Left colon (tissue), 2 donors: ENCODE measurements around the gene ATP5MG. TPM values are rescaled to one million over a fixed set of nuclear protein-coding genes. Genes with fewer than 3 reads are reported as not detected.
"Not testable (repeated sequence)": the region's sequence is repeated elsewhere in the genome, so short reads cannot be mapped to it uniquely, and the experiment has no call there.

Source experiments
- ATAC-seq: fragments of 200-7000 bp; cut with Tn5 transposase; one replicate; pipeline ENCODE4 v1.9.1; 2020; ENCODE audit warnings: mild to moderate bottlenecking, moderate library complexity
- DNase-seq, 2 donors: peaks; one replicate each; pipeline ENCODE4 v3.0.0-alpha.2; 2020
- intact Hi-C, 2 donors: fragments of 100-400 bp; cut with DNase I in 1 of 2; cut with micrococcal nuclease in 1 of 2; formaldehyde crosslinking; loops; one replicate each; pipeline versions ENCODE4 v1.11.2 to v1.14.0; 2022; cut with DNase I, micrococcal nuclease
- total RNA-seq, 2 donors: library from RNA; stranded (reverse); fragmentation: NEBNext Ultra II Directional; extraction: Animal tissue kit (Norgen Biotek cat#: 25700); gene quantifications; one replicate each; pipeline ENCODE4 v1.2.1, GENCODE V29; 2021
- donor health status: DM: no; HTN: no; CAD: no.
- donor health status: DM: yes; HTN: yes; CAD: no.

The ATP5MG gene
- total RNA-seq, 2 donors from 2014 or later: 233 to 328 TPM

GRCh38 chr11:118398791-118399559 is 2.4 kb upstream of the ATP5MG start:
- intact Hi-C loops: loop anchor here in 1 of 2 donors (10.0 kb wide), 1 partner anchor 86 kb away; no protein-coding TSS in a partner anchor
- ATAC-seq (no peak), DNase-seq (no peak)

DNA sequence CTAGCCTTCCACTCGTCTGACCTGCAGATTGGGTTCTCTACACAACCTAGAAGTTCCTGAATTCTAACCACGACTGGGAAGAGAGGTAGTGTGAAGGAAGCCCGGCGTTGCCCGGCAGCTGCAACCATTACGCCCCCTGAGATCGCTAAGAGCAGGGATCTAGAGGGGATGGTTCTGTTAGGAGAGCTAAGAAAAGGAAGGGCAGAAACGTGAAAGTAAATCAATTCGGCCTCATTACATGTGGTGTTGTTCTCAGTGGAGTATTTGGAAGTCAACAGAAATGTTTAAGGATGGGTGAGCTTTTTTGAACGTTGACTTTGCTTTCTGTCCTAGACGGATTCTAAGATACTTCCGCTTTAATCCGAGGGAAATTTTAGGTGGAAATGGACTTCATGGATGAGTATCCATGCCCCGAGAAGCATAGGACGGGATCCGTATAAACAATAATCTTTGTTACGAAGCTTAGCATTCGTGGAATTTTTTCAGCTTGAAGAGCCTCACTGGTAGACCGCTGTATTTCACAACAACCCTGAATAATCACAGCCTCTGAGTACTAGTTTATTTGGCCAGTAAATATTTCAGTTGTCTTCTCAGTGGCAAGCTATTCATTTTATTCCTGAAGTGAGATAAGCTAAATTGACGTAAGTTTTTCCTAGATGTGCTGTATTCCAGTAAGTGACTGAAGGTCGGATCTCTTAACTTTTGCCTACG is 629 bp downstream of the ATP5MG start:
- DNase-seq: no peak
- intact Hi-C loops: loop anchor here in 1 of 2 donors (10.0 kb wide), 1 partner anchor 83 kb away; no protein-coding TSS in a partner anchor
- ATAC-seq: peak; percentile 14

- not testable (repeated sequence) for DNase-seq, ATAC-seq
- intact Hi-C loops: loop anchor here in 1 of 2 donors (10.0 kb wide), 1 partner anchor 82 kb away; no protein-coding TSS in a partner anchor
Measured at GRCh38 chr11:118402594-118402993, 1.2 kb downstream of the ATP5MG start.

- intact Hi-C loops: loop anchor here in 1 of 2 donors (10.0 kb wide), 1 partner anchor 78 kb away; no protein-coding TSS in a partner anchor
- DNase-seq (no peak), ATAC-seq (no peak)
Measured at GRCh38 chr11:118406599-118407166, 5.3 kb downstream of the ATP5MG start.

DNA sequence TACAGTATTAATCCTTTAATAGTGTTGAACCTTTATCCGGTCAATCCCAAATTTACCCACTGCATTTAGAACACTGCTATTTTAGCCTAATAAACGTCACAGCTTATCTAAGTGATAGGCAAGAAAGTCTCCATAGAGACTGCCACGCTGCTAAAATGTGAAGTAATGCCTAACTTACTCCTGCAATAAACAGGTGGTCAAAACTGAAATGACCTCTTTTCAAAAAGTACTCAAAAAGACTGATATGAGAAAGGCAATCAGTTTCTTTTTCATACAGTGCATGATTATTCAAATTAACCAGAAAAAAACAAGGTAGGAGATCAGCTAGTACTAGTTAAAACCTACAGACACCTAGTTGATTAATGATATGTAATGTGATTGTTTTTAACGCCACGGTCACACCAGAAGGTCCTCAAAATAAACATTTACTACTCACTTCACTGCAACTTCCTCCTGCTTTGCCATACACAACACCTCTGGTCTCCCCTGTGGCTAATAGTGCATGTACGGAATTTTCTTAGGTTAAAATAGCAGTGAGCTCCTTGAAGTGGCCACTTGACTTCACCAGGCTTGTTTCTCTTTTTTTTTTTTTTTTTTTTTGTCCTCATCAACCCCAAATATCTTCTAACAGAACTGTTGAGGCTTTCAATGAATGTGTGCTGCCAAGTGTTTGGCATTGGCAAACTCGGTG is 8.8 kb downstream of the ATP5MG start:
- intact Hi-C loops: no loop called here
- DNase-seq (no peak), ATAC-seq (no peak)

GRCh38 chr11:118411530-118411929 is 10.1 kb downstream of the ATP5MG start:
- intact Hi-C loops: no loop called here
- ATAC-seq: peak; percentile 60

GRCh38 chr11:118412921-118413320 is 11.5 kb downstream of the ATP5MG start:
- peak; percentile 85 for ATAC-seq
- intact Hi-C loops: no loop called here
- no peak for DNase-seq

More at GRCh38 chr11:118411530-118411929, 10.1 kb downstream of the ATP5MG start:
- no peak for DNase-seq

DNA sequence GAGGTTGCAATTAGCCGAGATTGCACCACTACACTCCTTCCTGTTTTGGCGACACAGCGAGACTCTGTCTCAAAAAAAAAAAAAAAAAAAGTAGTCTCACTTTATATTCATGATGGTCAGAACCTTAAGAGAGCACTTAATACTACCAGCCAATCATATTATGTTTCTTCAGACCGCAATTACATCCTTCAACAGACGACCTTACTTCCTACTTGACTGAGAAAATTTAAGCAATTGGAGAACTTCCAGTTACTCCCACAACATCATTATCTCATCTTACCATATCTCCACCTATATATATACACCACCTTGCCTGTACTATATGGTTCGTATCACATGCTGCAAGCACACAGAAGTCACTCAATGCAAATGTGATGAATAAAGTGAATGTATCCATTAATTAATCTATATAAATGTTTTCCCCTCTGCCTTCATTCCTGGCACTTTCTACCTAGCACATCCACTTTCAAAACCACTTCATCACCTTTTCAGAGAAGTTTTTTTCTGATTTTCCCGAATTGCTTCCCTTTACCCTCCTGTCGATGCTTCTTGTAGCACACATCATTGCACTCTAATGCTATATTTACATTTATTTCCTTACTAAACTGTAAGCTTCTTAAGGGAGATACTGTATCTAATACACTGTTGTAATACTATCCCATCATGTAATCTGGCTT is 13.8 kb downstream of the ATP5MG start:
- ATAC-seq (no peak), DNase-seq (no peak)
- intact Hi-C loops: no loop called here

GRCh38 chr11:118415739-118416068 is 14.3 kb downstream of the ATP5MG start:
- ATAC-seq (peak; percentile 16), DNase-seq (peak; percentile 16 to 61)
- intact Hi-C loops: no loop called here

GRCh38 chr11:118416900-118417299 is 15.5 kb downstream of the ATP5MG start:
- ATAC-seq, DNase-seq: not testable (repeated sequence)

GRCh38 chr11:118417801-118418200 is 16.4 kb downstream of the ATP5MG start:
- intact Hi-C loops: no loop called here
- DNase-seq (no peak), ATAC-seq (no peak)

More at GRCh38 chr11:118416900-118417299, 15.5 kb downstream of the ATP5MG start:
- intact Hi-C loops: not testable (repeated sequence)

DNA sequence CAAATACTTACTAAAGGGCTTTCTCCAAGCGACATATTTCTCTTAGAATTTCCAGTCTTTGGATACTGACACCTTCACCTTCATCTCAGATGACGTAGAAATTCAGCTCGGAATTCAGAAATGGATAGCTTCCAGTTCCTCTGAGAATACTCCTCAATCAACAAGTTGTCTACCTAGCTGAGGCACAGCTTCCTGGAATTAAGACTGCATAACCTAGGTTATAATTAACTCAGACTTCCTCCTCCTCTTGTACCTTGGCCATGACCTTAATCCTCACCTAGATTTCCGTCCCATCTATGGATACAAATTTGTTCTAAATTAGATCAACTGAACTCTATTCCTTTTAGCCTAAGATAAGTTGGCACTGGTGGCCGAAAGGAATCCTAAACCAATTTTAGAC is 17.4 kb downstream of the ATP5MG start:
- intact Hi-C loops: no loop called here
- peak; percentile 96 for ATAC-seq
- no peak for DNase-seq

GRCh38 chr11:118427707-118428106 is 26.3 kb downstream of the ATP5MG start:
- intact Hi-C loops: no loop called here
- DNase-seq: no peak
- ATAC-seq: no peak

DNA sequence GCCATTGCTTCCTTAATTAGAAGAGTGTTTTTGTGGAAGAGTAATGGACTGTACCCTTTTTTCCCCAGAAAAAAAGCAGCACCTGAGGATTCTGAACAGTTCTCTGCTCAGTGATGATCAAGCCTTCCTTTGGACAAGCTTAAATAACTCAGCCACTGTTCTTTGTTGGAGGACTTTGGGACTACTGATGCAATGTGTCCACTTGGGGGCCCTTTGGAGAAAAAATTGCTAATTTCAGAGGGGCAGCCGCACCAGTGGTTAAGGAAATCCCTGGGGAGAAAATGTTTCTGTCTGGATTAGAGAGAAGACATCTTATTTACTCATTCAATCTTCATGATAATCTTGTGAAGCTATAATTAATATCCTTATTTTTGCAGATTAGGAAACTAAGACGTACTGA is 29.6 kb downstream of the ATP5MG start:
- no peak for ATAC-seq
- DNase-seq: no peak
- intact Hi-C loops: no loop called here

- no peak for ATAC-seq
Measured at GRCh38 chr11:118434123-118434552, 32.7 kb downstream of the ATP5MG start.

DNA sequence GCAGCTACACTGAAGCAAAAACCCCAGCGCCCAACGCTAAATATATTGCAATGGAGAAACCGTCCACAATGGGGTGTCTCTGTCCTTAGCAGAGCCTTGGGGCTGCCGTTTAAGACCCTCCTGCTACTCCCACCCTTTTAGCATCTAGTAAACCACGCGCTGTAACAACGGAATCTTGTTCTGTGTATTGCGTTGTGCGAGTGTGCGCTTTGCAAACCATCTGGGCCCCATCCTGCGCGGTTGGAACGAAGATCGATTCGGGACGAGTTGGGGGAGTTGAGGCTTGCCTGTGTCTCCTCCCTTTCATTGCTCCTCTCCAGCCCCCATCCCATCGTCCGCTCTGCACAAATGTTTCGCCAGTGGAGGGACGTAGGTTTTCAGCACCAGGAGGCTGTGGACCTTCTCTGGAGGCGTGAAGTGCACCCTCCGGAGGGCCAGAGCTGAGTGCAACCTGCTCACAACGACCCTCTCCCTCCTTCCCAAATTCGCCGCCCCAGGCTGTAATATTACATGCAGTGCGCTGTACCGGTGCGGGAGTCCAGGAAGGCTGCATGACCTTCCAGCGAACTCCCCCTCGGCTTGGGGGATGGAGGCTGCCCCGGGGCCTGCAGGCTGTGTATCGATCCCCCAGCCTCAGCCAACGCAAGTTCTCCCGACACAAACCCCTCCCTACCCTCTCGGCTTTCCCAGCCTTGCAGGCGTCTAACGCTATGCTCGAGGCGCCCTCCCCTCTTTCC is 33.3 kb downstream of the ATP5MG start:
- intact Hi-C loops: no loop called here
- no peak for ATAC-seq
- DNase-seq: peak; percentile 30 to 43

More at GRCh38 chr11:118434123-118434552, 32.7 kb downstream of the ATP5MG start:
- no peak for DNase-seq
- intact Hi-C loops: no loop called here

GRCh38 chr11:118435290-118435892 is 34.0 kb downstream of the ATP5MG start:
- DNase-seq (peak; percentile 56 to 68), ATAC-seq (peak; percentile 26)
- intact Hi-C loops: no loop called here
